ENCODE data around the gene ASCC2.
A peak's percentile ranks its signal among the peaks of the same experiment; 100 is the strongest.

ASCC2 gene

DNA sequence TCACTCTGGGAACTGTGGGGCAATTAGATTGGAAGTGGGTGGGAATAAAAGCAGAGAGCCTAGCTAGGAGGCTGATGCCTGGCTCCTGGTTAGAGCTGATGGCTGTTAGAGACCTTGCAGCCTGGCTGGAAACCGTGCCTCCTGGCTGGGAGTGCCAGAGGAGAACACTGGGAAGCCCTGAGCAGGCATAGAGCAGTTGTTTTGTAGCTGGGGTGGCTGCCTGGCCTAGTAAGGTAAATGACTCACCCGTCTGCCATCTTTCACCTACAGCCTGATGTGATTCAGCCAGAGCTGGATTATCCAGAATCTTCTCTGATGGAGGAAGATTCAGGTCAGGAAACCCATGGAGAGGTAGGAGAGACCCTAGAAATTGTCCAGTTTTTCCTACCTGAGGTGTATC, 64.8 kb downstream of the ASCC2 start:
- no peak for DNase-seq (ENCODE audit: extremely low spot score)
- CTCF ChIA-PET, result interaction anchor here (0.8 to 1.8 kb wide), 4 partner anchors 55 to 317 kb away, joined by 3 to 4 read pairs (median 4); no protein-coding TSS in a partner anchor
- POLR2A ChIA-PET, result interaction anchor here (0.6 kb wide), 1 partner anchor 13 kb away, joined by 3 read pairs; no protein-coding TSS in a partner anchor
- TF ChIP-seq ZNF384 (IDR thresholded peaks at IDR 0.05), result no peak
- TF ChIP-seq NFRKB (IDR thresholded peaks at IDR 0.05), result no peak

GRCh38 chr22:29772170-29772641, 65.9 kb downstream of the ASCC2 start:
- ChIA-PET POLR2A (no interaction called here), CTCF (interaction anchor here (1.4 to 1.8 kb wide), 2 partner anchors 54 to 233 kb away, joined by 4 read pairs; no protein-coding TSS in a partner anchor)
- no peak for TF ChIP-seq ARNT (IDR thresholded peaks at IDR 0.05)
- no peak for TF ChIP-seq TARDBP (IDR thresholded peaks at IDR 0.05)
- TF ChIP-seq PKNOX1 (IDR thresholded peaks at IDR 0.05), result no peak
- TF ChIP-seq SP1 (IDR thresholded peaks at IDR 0.05), result no peak
- no peak for TF ChIP-seq NFRKB (IDR thresholded peaks at IDR 0.05)
- no peak for TF ChIP-seq FOXM1 (IDR thresholded peaks at IDR 0.05; ENCODE audit: borderline replicate concordance)
- no peak for TF ChIP-seq FOXK2 (IDR thresholded peaks at IDR 0.05)
- TF ChIP-seq FOXA1 (IDR thresholded peaks at IDR 0.05), result no peak
- no peak for TF ChIP-seq LEF1 (IDR thresholded peaks at IDR 0.05; ENCODE audit: borderline replicate concordance)
- no peak for TF ChIP-seq BHLHE40 (IDR thresholded peaks at IDR 0.05; ENCODE audit: borderline replicate concordance)
- no peak for TF ChIP-seq SUZ12 (IDR thresholded peaks at IDR 0.05)
- TF ChIP-seq HDGF (IDR thresholded peaks at IDR 0.05; ENCODE audit: borderline replicate concordance), result no peak
- TF ChIP-seq CTBP1 (IDR thresholded peaks at IDR 0.05; ENCODE audit: borderline replicate concordance), result no peak
- no peak for TF ChIP-seq ZNF384 (IDR thresholded peaks at IDR 0.05)
- peak; percentile 46 for DNase-seq (ENCODE audit: extremely low spot score)

- CTCF ChIA-PET, result interaction anchor here (1.5 kb wide), 1 partner anchor 235 kb away, joined by 3 read pairs; no protein-coding TSS in a partner anchor
- DNase-seq (ENCODE audit: extremely low spot score), result no peak
- POLR2A ChIA-PET, result interaction anchor here (1.0 kb wide), 1 partner anchor 12 kb away, joined by 3 read pairs; no protein-coding TSS in a partner anchor
- TF ChIP-seq HDGF (IDR thresholded peaks at IDR 0.05; ENCODE audit: borderline replicate concordance), result no peak
- TF ChIP-seq PKNOX1 (IDR thresholded peaks at IDR 0.05), result no peak
- no peak for TF ChIP-seq L3MBTL2 (conservative IDR thresholded peaks at IDR 0.05)
- no peak for TF ChIP-seq ARNT (IDR thresholded peaks at IDR 0.05)
- TF ChIP-seq CTBP1 (IDR thresholded peaks at IDR 0.05; ENCODE audit: borderline replicate concordance), result no peak
- no peak for TF ChIP-seq LEF1 (IDR thresholded peaks at IDR 0.05; ENCODE audit: borderline replicate concordance)
- TF ChIP-seq TARDBP (IDR thresholded peaks at IDR 0.05), result no peak
- no peak for TF ChIP-seq SP1 (IDR thresholded peaks at IDR 0.05)
- TF ChIP-seq ELF4 (IDR thresholded peaks at IDR 0.05), result no peak
- no peak for TF ChIP-seq SUZ12 (IDR thresholded peaks at IDR 0.05)
- no peak for TF ChIP-seq FOXM1 (IDR thresholded peaks at IDR 0.05; ENCODE audit: borderline replicate concordance)
- no peak for TF ChIP-seq BHLHE40 (IDR thresholded peaks at IDR 0.05; ENCODE audit: borderline replicate concordance)
Observed at GRCh38 chr22:29769723-29770321, 68.3 kb downstream of the ASCC2 start.

GRCh38 chr22:29768052-29768693, 69.9 kb downstream of the ASCC2 start:
- DNase-seq (ENCODE audit: extremely low spot score), result no peak
- CTCF ChIA-PET, result no interaction called here
- POLR2A ChIA-PET, result no interaction called here
- no peak for TF ChIP-seq CTBP1 (IDR thresholded peaks at IDR 0.05; ENCODE audit: borderline replicate concordance)

- TF ChIP-seq SP1 (IDR thresholded peaks at IDR 0.05) (no peak), LEF1 (IDR thresholded peaks at IDR 0.05; ENCODE audit: borderline replicate concordance) (no peak), FOXA1 (IDR thresholded peaks at IDR 0.05) (no peak), ARNT (IDR thresholded peaks at IDR 0.05) (no peak), CTBP1 (IDR thresholded peaks at IDR 0.05; ENCODE audit: borderline replicate concordance) (no peak), L3MBTL2 (conservative IDR thresholded peaks at IDR 0.05) (peak; percentile 71), ZNF384 (IDR thresholded peaks at IDR 0.05) (no peak), PKNOX1 (IDR thresholded peaks at IDR 0.05) (no peak; the same call in 1 of the 2 replicates), SUZ12 (IDR thresholded peaks at IDR 0.05) (peak; percentile 95), NFRKB (IDR thresholded peaks at IDR 0.05) (no peak), FOXK2 (IDR thresholded peaks at IDR 0.05) (no peak), TARDBP (IDR thresholded peaks at IDR 0.05) (no peak), FOXM1 (IDR thresholded peaks at IDR 0.05; ENCODE audit: borderline replicate concordance) (no peak), BHLHE40 (IDR thresholded peaks at IDR 0.05; ENCODE audit: borderline replicate concordance) (no peak), ELF4 (IDR thresholded peaks at IDR 0.05) (peak; percentile 45), HDGF (IDR thresholded peaks at IDR 0.05; ENCODE audit: borderline replicate concordance) (no peak)
- CTCF ChIA-PET, result interaction anchor here (0.8 to 1.1 kb wide), 2 partner anchors 77 to 238 kb away, joined by 3 read pairs; no protein-coding TSS in a partner anchor
- DNase-seq (ENCODE audit: extremely low spot score), result peak; percentile 98
- POLR2A ChIA-PET, result interaction anchor here (0.6 to 1.6 kb wide), 9 partner anchors 9 to 212 kb away, joined by 3 to 16 read pairs (median 4); no protein-coding TSS in a partner anchor
Observed at GRCh38 chr22:29767171-29768051, 70.7 kb downstream of the ASCC2 start, which contains the start of gene UQCR10. Gene UQCR10, plus strand, starts transcription at chr22:29767369. Its CDS starts 30 bp downstream, at chr22:29767399.

Data from HEK293T (cell line).